Activated CD4-positive, alpha-beta T cell treated with anti-CD3 and anti-CD28 coated beads, Interleukin-2, amount 50 U/mL, for 24 hours (primary cell): ENCODE data around the gene RNF227.
"Not testable (repeated sequence)": the region's sequence is repeated elsewhere in the genome, so short reads cannot be mapped to it uniquely, and the experiment has no call there.

Experiments used
- DNase-seq, 2 donors: peaks; one replicate each; pipeline ENCODE4 v3.0.0-alpha.2; 2020; ENCODE audit warnings: low read depth in 1 of 2, low spot score in 1 of 2

Gene RNF227

GRCh38 chr17:7864995-7865650 is 51.0 kb downstream of the RNF227 start:
- DNase-seq, result no peak

GRCh38 chr17:7864384-7864783 is 51.7 kb downstream of the RNF227 start:
- DNase-seq, result not testable (repeated sequence)
